AG09309 (cell line): Measurements from ENCODE around the gene PRPSAP1.

Experiments used
- DNase-seq: peaks from one replicate; pipeline ENCODE4 v3.0.0-alpha.2; 2010; ENCODE audit warnings: low read depth
- H3K4me3 ChIP-seq: 2 replicates; pipeline ENCODE4 v1.5.1; 2011; ENCODE audit warnings: mild to moderate bottlenecking, low read depth, low read length, moderate library complexity; ENCODE audit not compliant: control insufficient read depth
- CTCF ChIP-seq: IDR thresholded peaks from 2 replicates; pipeline ENCODE4 v1.5.1; 2011; ENCODE audit warnings: mild to moderate bottlenecking, low read depth, low read length, inconsistent platforms; ENCODE audit not compliant: insufficient read depth, control insufficient read depth; ENCODE audit errors: missing control alignments

Gene PRPSAP1

DNA sequence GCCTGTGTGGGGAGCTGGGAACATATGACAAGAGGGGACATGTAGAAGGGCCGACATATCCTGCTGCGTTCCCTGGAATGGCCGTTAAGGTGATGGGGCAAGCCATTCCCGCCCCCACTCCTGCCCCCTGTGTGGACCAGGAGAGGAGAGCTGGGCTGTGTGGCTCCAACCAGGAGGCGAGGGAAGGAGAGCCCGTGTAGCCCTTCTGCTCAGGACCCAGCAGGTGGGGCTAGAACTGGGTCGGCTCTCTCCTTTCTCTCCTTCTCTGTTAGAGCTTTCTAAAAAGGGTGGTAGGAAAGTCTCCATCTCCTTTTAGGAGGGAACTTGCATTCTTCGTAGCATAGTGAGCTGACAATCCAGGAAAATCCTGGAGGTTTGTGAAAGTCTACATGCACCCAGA is 43.5 kb upstream of the PRPSAP1 start:
- no peak for DNase-seq
- TF ChIP-seq CTCF: no peak
- no peak overlapping the region for H3K4me3 ChIP-seq

DNA sequence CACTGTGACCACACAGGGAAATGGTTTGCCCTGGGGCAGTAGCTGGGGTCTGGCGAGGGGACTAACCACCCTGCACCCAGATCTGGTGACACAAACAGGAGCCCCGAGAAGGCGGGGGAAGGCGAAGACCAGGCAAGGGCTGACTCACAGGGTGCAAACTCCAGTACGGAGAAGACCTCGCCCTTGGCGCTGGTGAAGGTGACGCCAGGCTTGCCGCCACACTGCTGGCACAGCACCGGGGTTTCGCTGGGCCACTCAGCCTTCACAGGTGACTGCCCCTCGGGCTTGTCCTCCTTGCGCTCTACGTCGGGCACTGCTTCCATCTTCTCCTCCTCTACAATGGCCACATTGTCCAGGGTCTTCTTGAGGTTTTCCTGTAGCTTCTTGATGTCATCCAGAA is 42.3 kb upstream of the PRPSAP1 start:
- no peak for TF ChIP-seq CTCF
- DNase-seq: no peak
- no peak overlapping the region for H3K4me3 ChIP-seq

GRCh38 chr17:76394166-76394565 is 40.5 kb upstream of the PRPSAP1 start:
- H3K4me3 ChIP-seq: no peak overlapping the region
- DNase-seq: no peak
- TF ChIP-seq CTCF: no peak

GRCh38 chr17:76391200-76391715 is 37.5 kb upstream of the PRPSAP1 start:
- no peak for TF ChIP-seq CTCF
- no peak for DNase-seq
- no peak overlapping the region for H3K4me3 ChIP-seq

DNA sequence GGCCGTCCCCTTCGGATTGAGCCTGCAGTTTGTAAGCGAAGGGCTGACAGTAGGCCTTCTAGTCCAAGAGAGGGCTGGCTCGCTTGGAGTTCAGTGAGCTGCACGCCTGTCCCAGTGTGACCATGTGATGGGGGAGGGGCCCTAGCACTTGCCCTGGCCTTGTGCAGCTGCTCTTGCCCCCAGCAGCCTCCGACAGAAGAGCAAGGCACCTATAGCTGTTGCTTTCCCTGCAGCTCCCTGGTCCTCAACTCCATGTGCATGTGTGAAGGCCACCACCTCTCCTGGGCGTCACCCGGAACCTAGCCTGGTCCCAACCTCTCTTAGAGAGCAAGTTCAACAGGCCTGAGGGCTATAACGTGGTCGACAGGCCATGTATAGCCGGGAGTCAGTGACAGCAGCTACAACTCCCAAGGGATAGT is 36.3 kb upstream of the PRPSAP1 start:
- TF ChIP-seq CTCF: no peak
- no peak for DNase-seq
- no peak overlapping the region for H3K4me3 ChIP-seq

- H3K4me3 ChIP-seq: no peak overlapping the region
- DNase-seq: no peak
- peak; percentile 22 for TF ChIP-seq CTCF
Measured at GRCh38 chr17:76388966-76389888, 35.5 kb upstream of the PRPSAP1 start.
